GM12878 (cell line): ENCODE measurements around the gene CCNT2. TPM values are rescaled to one million over a fixed set of nuclear protein-coding genes. Genes with fewer than 3 reads are reported as not detected.

Source experiments
- ATAC-seq: fragments of 200-7000 bp; cut with Tn5 transposase; 3 replicates; pipeline ENCODE4 v1.9.1; 2020; ENCODE audit warnings: mild to moderate bottlenecking, moderate library complexity
- BruUV-seq: library from RNA; stranded (reverse); fragments of 400-500 nt; replicated peaks from 2 replicates; lab custom pipeline; 2021; lab: Mats Ljungman, UMichigan
- CTCF ChIA-PET: fragments of 300-600 bp; sonication (Branson Sonifier 250); formaldehyde crosslinking; extraction: SDS; loops from one replicate; lab custom pipeline; 2021; ENCODE audit warnings: inconsistent platforms; lab: Yijun Ruan, JAX
- POLR2A ChIA-PET: fragments of 350-600 bp; formaldehyde crosslinking; extraction: SDS; loops from one replicate; lab custom pipeline; 2021; ENCODE audit warnings: inconsistent platforms; lab: Charles Lee
- RAD21 ChIA-PET: fragments of 300-600 bp; sonication (Branson Sonifier 250); formaldehyde crosslinking; loops from one replicate; lab custom pipeline; 2023; ENCODE audit warnings: antibody characterized with exemption; ENCODE audit not compliant: unreplicated experiment; lab: Charles Lee
- SMC1A ChIA-PET: fragments of 300-600 bp; sonication (Branson Sonifier 250); formaldehyde crosslinking; loops from one replicate; lab custom pipeline; 2023; ENCODE audit not compliant: unreplicated experiment, uncharacterized antibody; lab: Charles Lee
- DNase-seq: peaks from one replicate; pipeline ENCODE4 v3.0.0-alpha.2; 2011; ENCODE audit warnings: low read depth, low spot score
- FAIRE-seq: peaks from 3 replicates; lab custom pipeline; 2011; peaks lifted over from hg19 to GRCh38; lab: Jason Lieb, UNC
- H2AFZ ChIP-seq: 2 replicates; pipeline ENCODE4 v1.6.0; 2011; ENCODE audit warnings: low read depth, low read length, control low read depth; ENCODE audit not compliant: control insufficient read depth
- H3K27ac ChIP-seq: 2 replicates; pipeline ENCODE4 v1.5.1; 2011; ENCODE audit warnings: control low read depth; ENCODE audit not compliant: control insufficient read depth, insufficient read depth
- H3K27me3 ChIP-seq, 2 experiments: replicated peaks in 1 of 2; 2 replicates each; pipeline versions ENCODE4 v1.6.0 to v1.6.1; 2011; ENCODE audit warnings: low read length in 1 of 2; ENCODE audit not compliant: control insufficient read depth in 2 of 2, insufficient read depth in 2 of 2
- H3K36me3 ChIP-seq, 2 experiments: 2 replicates each; pipeline ENCODE4 v1.5.1; 2011; ENCODE audit warnings: low read length in 1 of 2; ENCODE audit not compliant: control insufficient read depth in 2 of 2, insufficient read depth in 2 of 2
- H3K4me1 ChIP-seq: 2 replicates; pipeline ENCODE4 v1.6.1; 2011; ENCODE audit warnings: mild to moderate bottlenecking, low read length, moderate library complexity, mixed read lengths; ENCODE audit not compliant: control insufficient read depth, insufficient read depth
- H3K4me2 ChIP-seq: 2 replicates; pipeline ENCODE4 v1.6.0; 2011; ENCODE audit warnings: control low read depth; ENCODE audit not compliant: control insufficient read depth, insufficient read depth
- H3K4me3 ChIP-seq: fragments of 200-600 bp; sonication (generic); 2 replicates; pipeline ENCODE4 v1.5.1; 2016
- H3K79me2 ChIP-seq: 2 replicates; pipeline ENCODE4 v1.6.0; 2011; ENCODE audit warnings: low read length; ENCODE audit not compliant: control insufficient read depth, insufficient read depth
- H3K9ac ChIP-seq: 2 replicates; pipeline ENCODE4 v1.8.0; 2011; ENCODE audit warnings: low read length, control low read depth, mixed read lengths; ENCODE audit not compliant: control insufficient read depth, insufficient read depth
- H3K9me3 ChIP-seq: replicated peaks from 3 replicates; pipeline ENCODE4 v1.5.1; 2011; ENCODE audit warnings: mild to moderate bottlenecking, low read length; ENCODE audit not compliant: control insufficient read depth, insufficient read depth
- H4K20me1 ChIP-seq: 2 replicates; pipeline ENCODE4 v1.6.0; 2011; ENCODE audit not compliant: control insufficient read depth, insufficient read depth
- CBX5 ChIP-seq: sonication (generic); IDR thresholded peaks from 2 replicates; pipeline ENCODE4 v1.6.1; 2016; ENCODE audit warnings: low read depth, moderate library complexity, mild to moderate bottlenecking, inconsistent platforms
- CREB1 ChIP-seq: IDR thresholded peaks from 2 replicates; pipeline ENCODE4 v1.6.1; 2012; ENCODE audit warnings: low read depth, mild to moderate bottlenecking, inconsistent platforms
- DPF2 ChIP-seq: fragments of 450-650 bp; IDR thresholded peaks from 2 replicates; pipeline ENCODE4 v1.6.1; 2017; ENCODE audit warnings: mild to moderate bottlenecking
- E2F8 ChIP-seq: fragments of 450-650 bp; IDR thresholded peaks from 2 replicates; pipeline ENCODE4 v1.6.1; 2018; ENCODE audit warnings: mild to moderate bottlenecking, low read depth, moderate library complexity; ENCODE audit not compliant: partially characterized antibody
- EGR1 ChIP-seq, 2 experiments: IDR thresholded peaks; 1 replicate in 1 of 2; 2 replicates in 1 of 2; pipeline ENCODE4 v1.6.1; 2011 to 2012; ENCODE audit warnings: low read depth in 2 of 2, low read length in 2 of 2, borderline replicate concordance in 1 of 2, mild to moderate bottlenecking in 1 of 2, moderate library complexity in 1 of 2
- MXI1 ChIP-seq: fragments of 150-350 bp; IDR thresholded peaks from 2 replicates; pipeline ENCODE4 v1.6.1; 2011; ENCODE audit warnings: low read depth, mild to moderate bottlenecking, inconsistent platforms, low read length, improper control_type of control experiment
- RAD21 ChIP-seq: IDR thresholded peaks from 2 replicates; pipeline ENCODE4 v1.6.1; 2011; ENCODE audit warnings: mild to moderate bottlenecking, low read depth, low read length, moderate library complexity; ENCODE audit not compliant: insufficient read depth
- SP1 ChIP-seq: IDR thresholded peaks from one replicate; pipeline ENCODE4 v1.6.1; 2011; ENCODE audit warnings: low read depth, low read length
- STAT1 ChIP-seq: fragments of 450-650 bp; conservative IDR thresholded peaks from 2 replicates; pipeline ENCODE4 v1.6.1; 2014; ENCODE audit warnings: antibody characterized with exemption, mild to moderate bottlenecking
- TCF7 ChIP-seq: IDR thresholded peaks from 2 replicates; pipeline ENCODE4 v1.6.1; 2014; ENCODE audit warnings: antibody characterized with exemption, borderline replicate concordance
- YY1 ChIP-seq: IDR thresholded peaks from 2 replicates; pipeline ENCODE4 v1.6.1; 2011; ENCODE audit warnings: low read depth, mild to moderate bottlenecking, low read length
- WGBS: methylation state at CpG from one replicate; pipeline ENCODE4 v1.1.6; 2016; ENCODE audit warnings: low lambda C conversion rate; ENCODE audit not compliant: insufficient replicate concordance, insufficient coverage; ENCODE audit errors: missing lambda C conversion rate; 5-methylcytosine and 5-hydroxymethylcytosine counted together
- in situ Hi-C: fragments of 300-500 bp; cut with MboI; formaldehyde crosslinking; loops from 9 replicates; pipeline ENCODE4 v1.14.3; 2018; ENCODE audit warnings: mixed read lengths
- intact Hi-C: fragments of 100-400 bp; cut with micrococcal nuclease; formaldehyde crosslinking; loops from one replicate; pipeline ENCODE4 v1.14.2; 2022; ENCODE audit not compliant: unreplicated experiment
- polyA plus RNA-seq, 11 experiments: library from polyadenylated mRNA; depleted of rRNA in 4 of 11; unstranded in 6 of 11; stranded (reverse) in 5 of 11; fragments of >200 nt; fragmentation: Nextera tagmentation in 4 of 11; fragmentation: Illumina TruSeq in 1 of 11; extraction: Ambion mirVana in 4 of 11; extraction: Trizol in 1 of 11; gene quantifications; 1 replicate in 1 of 11; 2 replicates in 10 of 11; pipeline versions ENCODE4 v1.2.1 to v1.2.3, GENCODE V29; 2011 to 2016; ENCODE audit warnings: inconsistent platforms in 2 of 11, missing spikeins in 2 of 11, low read depth in 1 of 11
- total RNA-seq, 4 experiments: library from RNA; depleted of rRNA in 3 of 4; stranded (reverse); fragments of >200 nt in 3 of 4; fragmentation: Illumina TruSeq in 1 of 4; extraction: Trizol in 1 of 4; gene quantifications; 2 replicates each; pipeline versions ENCODE4 v1.2.1 to v1.2.3, GENCODE V29; 2013 to 2021
- TF ChIP-seq, protein P1 (sequence below), 3 experiments: IDR thresholded peaks in 2 of 3; conservative IDR thresholded peaks in 1 of 3; 2 replicates each; pipeline ENCODE4 v1.5.1; 2011; ENCODE audit warnings: low read depth in 3 of 3, low read length in 3 of 3, mild to moderate bottlenecking in 3 of 3, control low read depth in 2 of 3, moderate library complexity in 2 of 3, inconsistent platforms in 1 of 3, mixed read lengths in 1 of 3; ENCODE audit not compliant: control insufficient read depth in 2 of 3, insufficient read depth in 1 of 3; ENCODE audit errors: extremely low read depth in 1 of 3
- TF ChIP-seq, protein P2 (sequence below): fragments of 450-650 bp; IDR thresholded peaks from 2 replicates; pipeline ENCODE4 v1.6.1; 2017; ENCODE audit warnings: mild to moderate bottlenecking, moderate library complexity

Gene CCNT2
- total and polyA plus RNA-seq, 10 of the 15 experiments (the other 5 are each of a cell fraction or from before 2014, with no cell fraction given): 6.0 to 25.6 (median 20.0) TPM

DNA sequence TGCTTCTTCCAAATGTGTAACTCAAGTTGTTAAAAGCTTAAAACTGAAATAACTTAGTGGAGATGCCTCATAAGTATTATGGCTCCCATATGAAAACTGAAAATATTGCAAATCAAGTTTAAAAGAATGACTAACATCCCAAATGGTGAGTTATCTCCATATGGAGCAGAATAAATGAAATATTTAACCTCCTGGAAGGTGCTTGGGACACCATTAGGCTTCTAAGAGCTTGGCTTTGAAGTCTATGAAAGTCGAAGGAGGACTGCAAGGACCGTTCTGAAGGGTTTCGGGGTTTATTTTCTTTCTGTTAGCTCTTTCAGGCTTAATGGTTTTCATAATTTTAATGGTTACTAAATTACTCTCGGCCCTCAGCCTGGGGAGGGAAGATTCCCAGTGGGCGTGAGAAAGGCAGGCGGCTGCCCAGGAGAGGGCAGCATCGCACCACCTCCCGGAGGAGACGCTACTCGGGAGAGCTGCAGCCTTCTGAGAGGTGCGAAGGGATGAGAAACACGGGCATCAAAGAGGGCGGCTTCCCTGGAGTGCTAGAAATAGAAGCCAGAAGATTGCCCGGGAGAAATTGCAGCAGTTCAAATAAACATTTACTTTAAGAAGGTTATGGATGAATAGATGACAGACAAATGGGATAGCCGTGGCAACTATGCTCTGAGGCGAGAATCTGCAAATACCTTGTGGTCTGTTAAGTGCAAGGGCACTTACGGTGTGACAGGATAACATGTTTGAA is 85.6 kb downstream of the CCNT2 start:
- FAIRE-seq (peak; percentile 89), DNase-seq (peak; percentile 17), ATAC-seq (peak; percentile 100)
- BruUV-seq: no TSS peak
- Histone ChIP-seq H3K9ac (no peak overlapping the region), H2AFZ (peak overlapping the region; percentile 72), H3K4me2 (no peak overlapping the region), H4K20me1 (no peaks in the 10 kb centered on the region), H3K27me3 (peaks cover 0 to 2% of the 10 kb centered on the region in 2 experiments; a peak in 1 of 4 replicates), H3K27ac (no peak overlapping the region), H3K79me2 (no peaks in the 10 kb centered on the region), H3K4me3 (no peak overlapping the region), H3K4me1 (no peaks in the 10 kb centered on the region), H3K9me3 (no peaks in the 10 kb centered on the region), H3K36me3 (no peaks in the 10 kb centered on the region)
- SMC1A ChIA-PET: interaction anchor here (0.6 to 6.2 kb wide), 29 partner anchors 10 to 1380 kb away, joined by 3 to 41 read pairs (median 4); partner anchors contain the start of genes R3HDM1 and ZRANB3
- CTCF ChIA-PET: interaction anchor here (0.6 to 6.7 kb wide), 61 partner anchors 10 to 1676 kb away, joined by 3 to 124 read pairs (median 4); partner anchors contain the start of genes RAB3GAP1 and UBXN4
- WGBS: 3% methylated on average over 17 of the region's 17 CpGs
- intact Hi-C loops: loop anchor here (1.0 to 10.0 kb wide), 6 partner anchors 39 to 793 kb away; no protein-coding TSS in a partner anchor
- RAD21 ChIA-PET: interaction anchor here (0.6 to 4.1 kb wide), 20 partner anchors 9 to 1386 kb away, joined by 3 to 51 read pairs (median 3); partner anchors contain the start of genes R3HDM1 and ZRANB3
- POLR2A ChIA-PET: no interaction called here
- in situ Hi-C loops: no loop called here
- TF ChIP-seq CREB1 (no peak), MXI1 (no peak), E2F8 (no peak), DPF2 (no peak), YY1 (peak; percentile 67), RAD21 (peak; percentile 95), CBX5 (0 out of 2 replicates have a peak, but pooled peaks have one; percentile 42), STAT1 (no peak), TCF7 (peak; percentile 15; the same call in 1 of the 2 replicates), SP1 (no peak), EGR1 (IDR thresholded peaks at IDR 0.05; ENCODE audit: borderline replicate concordance in 1 of 2, low read depth in 2 of 2, low read length in 2 of 2) (peak in 1 of 2 experiments; percentile 62; a peak in 1 of 3 replicates)
- TF ChIP-seq, protein P1, sequence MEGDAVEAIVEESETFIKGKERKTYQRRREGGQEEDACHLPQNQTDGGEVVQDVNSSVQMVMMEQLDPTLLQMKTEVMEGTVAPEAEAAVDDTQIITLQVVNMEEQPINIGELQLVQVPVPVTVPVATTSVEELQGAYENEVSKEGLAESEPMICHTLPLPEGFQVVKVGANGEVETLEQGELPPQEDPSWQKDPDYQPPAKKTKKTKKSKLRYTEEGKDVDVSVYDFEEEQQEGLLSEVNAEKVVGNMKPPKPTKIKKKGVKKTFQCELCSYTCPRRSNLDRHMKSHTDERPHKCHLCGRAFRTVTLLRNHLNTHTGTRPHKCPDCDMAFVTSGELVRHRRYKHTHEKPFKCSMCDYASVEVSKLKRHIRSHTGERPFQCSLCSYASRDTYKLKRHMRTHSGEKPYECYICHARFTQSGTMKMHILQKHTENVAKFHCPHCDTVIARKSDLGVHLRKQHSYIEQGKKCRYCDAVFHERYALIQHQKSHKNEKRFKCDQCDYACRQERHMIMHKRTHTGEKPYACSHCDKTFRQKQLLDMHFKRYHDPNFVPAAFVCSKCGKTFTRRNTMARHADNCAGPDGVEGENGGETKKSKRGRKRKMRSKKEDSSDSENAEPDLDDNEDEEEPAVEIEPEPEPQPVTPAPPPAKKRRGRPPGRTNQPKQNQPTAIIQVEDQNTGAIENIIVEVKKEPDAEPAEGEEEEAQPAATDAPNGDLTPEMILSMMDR (IDR thresholded peaks at IDR 0.05 in 2 of 3, conservative IDR thresholded peaks at IDR 0.05 in 1 of 3; ENCODE audit: control insufficient read depth in 2 of 3, extremely low read depth in 1 of 3, insufficient read depth in 1 of 3, low read depth in 3 of 3, low read length in 3 of 3): peak; percentile 94 to 98 (median 96); a peak in 5 of 6 replicates
- TF ChIP-seq, protein P2, sequence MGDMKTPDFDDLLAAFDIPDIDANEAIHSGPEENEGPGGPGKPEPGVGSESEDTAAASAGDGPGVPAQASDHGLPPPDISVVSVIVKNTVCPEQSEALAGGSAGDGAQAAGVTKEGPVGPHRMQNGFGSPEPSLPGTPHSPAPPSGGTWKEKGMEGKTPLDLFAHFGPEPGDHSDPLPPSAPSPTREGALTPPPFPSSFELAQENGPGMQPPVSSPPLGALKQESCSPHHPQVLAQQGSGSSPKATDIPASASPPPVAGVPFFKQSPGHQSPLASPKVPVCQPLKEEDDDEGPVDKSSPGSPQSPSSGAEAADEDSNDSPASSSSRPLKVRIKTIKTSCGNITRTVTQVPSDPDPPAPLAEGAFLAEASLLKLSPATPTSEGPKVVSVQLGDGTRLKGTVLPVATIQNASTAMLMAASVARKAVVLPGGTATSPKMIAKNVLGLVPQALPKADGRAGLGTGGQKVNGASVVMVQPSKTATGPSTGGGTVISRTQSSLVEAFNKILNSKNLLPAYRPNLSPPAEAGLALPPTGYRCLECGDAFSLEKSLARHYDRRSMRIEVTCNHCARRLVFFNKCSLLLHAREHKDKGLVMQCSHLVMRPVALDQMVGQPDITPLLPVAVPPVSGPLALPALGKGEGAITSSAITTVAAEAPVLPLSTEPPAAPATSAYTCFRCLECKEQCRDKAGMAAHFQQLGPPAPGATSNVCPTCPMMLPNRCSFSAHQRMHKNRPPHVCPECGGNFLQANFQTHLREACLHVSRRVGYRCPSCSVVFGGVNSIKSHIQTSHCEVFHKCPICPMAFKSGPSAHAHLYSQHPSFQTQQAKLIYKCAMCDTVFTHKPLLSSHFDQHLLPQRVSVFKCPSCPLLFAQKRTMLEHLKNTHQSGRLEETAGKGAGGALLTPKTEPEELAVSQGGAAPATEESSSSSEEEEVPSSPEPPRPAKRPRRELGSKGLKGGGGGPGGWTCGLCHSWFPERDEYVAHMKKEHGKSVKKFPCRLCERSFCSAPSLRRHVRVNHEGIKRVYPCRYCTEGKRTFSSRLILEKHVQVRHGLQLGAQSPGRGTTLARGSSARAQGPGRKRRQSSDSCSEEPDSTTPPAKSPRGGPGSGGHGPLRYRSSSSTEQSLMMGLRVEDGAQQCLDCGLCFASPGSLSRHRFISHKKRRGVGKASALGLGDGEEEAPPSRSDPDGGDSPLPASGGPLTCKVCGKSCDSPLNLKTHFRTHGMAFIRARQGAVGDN: no peak
